Measurements from ENCODE around the gene SSU72. TPM values are rescaled to one million over a fixed set of nuclear protein-coding genes. Genes with fewer than 3 reads are reported as not detected.

The SSU72 gene
- polyA plus RNA-seq, 1 of the 3 experiments (the other 2 are of a cell fraction), result 104 TPM

DNA sequence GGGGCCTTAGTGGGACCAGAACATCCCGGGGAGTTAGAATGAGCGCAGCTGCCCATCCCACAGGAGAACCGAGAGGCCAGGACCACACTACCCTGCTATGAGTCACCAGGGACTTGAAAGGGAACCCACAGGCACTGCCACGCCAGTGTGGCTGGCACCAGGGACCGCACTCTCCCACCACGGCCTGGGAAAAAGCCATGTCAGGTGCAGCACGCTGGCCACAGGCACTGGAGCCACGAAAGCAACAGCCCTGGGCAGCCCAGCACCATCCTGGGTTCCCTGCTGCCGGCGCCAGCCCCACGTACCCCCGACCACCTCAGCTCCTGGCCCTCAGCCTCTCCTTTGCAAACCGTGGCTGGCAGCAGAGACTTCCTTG lies 20.1 kb downstream of the SSU72 start:
- Histone ChIP-seq H3K4me1 (ENCODE audit: control insufficient read depth in 1 of 2, insufficient read depth in 2 of 2, low read depth in 1 of 2, low read length in 1 of 2) (peaks cover 0 to 5% of the 10 kb centered on the region in 2 experiments; a peak in 1 of 4 replicates), H3K36me3 (replicated peaks in 1 of 2; ENCODE audit: control insufficient read depth in 1 of 2, insufficient read depth in 2 of 2, low read length in 1 of 2) (peaks cover 0 to 11% of the 10 kb centered on the region in 2 experiments), H3K79me2 (ENCODE audit: insufficient read depth) (peaks cover 55% of the 10 kb centered on the region), H3K27me3 (ENCODE audit: insufficient read depth) (no peaks in the 10 kb centered on the region), H2AFZ (ENCODE audit: low read depth) (no peak overlapping the region), H3K9ac (no peak overlapping the region), H3K9me3 (no peaks in the 10 kb centered on the region), H3F3A (replicated peaks; ENCODE audit: insufficient read depth) (peaks cover 3% of the 10 kb centered on the region), H3K9me2 (no peaks in the 10 kb centered on the region), H3K27ac (ENCODE audit: low read depth in 2 of 2, low read length in 1 of 2) (no peak overlapping the region), H3K4me2 (no peak overlapping the region), H3K4me3 (ENCODE audit: low read depth in 2 of 2, low read length in 1 of 2) (no peak overlapping the region), H4K20me1 (ENCODE audit: insufficient read depth) (peaks cover 11% of the 10 kb centered on the region; the same call in 1 of the 2 replicates)
- DNase-seq, result no peak
- TF ChIP-seq JUND (IDR thresholded peaks at IDR 0.05) (no peak), FOXJ3 (CRISPR knock-in tag; IDR thresholded peaks at IDR 0.05) (no peak), RCOR1 (IDR thresholded peaks at IDR 0.05; ENCODE audit: low read length) (no peak), NRF1 (IDR thresholded peaks at IDR 0.05; ENCODE audit: low read depth, low read length) (no peak), GABPA (IDR thresholded peaks at IDR 0.05; ENCODE audit: low read depth) (no peak), MEF2A (IDR thresholded peaks at IDR 0.05; ENCODE audit: borderline replicate concordance, low read depth) (no peak), MXI1 (IDR thresholded peaks at IDR 0.05; ENCODE audit: low read depth, low read length) (no peak)
- TF ChIP-seq, protein P1, sequence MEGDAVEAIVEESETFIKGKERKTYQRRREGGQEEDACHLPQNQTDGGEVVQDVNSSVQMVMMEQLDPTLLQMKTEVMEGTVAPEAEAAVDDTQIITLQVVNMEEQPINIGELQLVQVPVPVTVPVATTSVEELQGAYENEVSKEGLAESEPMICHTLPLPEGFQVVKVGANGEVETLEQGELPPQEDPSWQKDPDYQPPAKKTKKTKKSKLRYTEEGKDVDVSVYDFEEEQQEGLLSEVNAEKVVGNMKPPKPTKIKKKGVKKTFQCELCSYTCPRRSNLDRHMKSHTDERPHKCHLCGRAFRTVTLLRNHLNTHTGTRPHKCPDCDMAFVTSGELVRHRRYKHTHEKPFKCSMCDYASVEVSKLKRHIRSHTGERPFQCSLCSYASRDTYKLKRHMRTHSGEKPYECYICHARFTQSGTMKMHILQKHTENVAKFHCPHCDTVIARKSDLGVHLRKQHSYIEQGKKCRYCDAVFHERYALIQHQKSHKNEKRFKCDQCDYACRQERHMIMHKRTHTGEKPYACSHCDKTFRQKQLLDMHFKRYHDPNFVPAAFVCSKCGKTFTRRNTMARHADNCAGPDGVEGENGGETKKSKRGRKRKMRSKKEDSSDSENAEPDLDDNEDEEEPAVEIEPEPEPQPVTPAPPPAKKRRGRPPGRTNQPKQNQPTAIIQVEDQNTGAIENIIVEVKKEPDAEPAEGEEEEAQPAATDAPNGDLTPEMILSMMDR (IDR thresholded peaks at IDR 0.05), result no peak
- TF ChIP-seq, protein P2, sequence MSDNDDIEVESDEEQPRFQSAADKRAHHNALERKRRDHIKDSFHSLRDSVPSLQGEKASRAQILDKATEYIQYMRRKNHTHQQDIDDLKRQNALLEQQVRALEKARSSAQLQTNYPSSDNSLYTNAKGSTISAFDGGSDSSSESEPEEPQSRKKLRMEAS (IDR thresholded peaks at IDR 0.05; ENCODE audit: low read depth), result no peak
- 90% methylated on average over 2 of the region's 13 CpGs for WGBS (ENCODE audit: low lambda C conversion rate)
- POLR2A ChIA-PET, result no interaction called here
- CTCF ChIA-PET, result no interaction called here

DNA sequence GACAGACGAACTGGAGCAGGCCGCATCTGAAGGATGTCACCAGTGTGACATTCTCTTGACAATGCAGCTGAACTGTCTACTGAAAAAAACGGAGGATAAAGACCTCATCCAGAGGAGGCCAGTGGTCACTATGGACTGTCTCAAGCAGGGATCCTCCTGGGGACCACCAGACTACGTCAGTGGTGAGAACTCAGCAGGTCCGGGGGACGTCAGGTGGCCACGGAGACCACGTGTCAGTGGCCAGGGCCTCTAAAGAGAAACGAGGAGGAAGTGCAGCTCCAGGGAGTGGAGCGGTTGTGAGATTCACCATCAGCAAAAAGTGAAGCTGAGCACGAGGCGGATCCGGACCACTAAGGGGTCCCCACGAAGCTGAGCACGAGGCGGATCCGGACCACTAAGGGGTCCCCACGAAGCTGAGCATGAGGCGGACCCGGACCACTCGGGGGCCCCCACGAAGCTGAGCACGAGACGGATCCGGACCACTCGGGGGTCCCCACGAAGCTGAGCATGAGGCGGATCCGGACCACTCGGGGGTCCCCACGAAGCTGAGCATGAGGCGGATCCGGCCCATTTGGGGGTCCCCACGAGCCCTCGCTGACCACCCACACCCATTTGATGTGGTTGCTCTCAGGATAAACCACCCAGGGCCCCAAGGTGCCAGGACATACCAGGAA lies 20.7 kb downstream of the SSU72 start:
- peaks cover 0 to 9% of the 10 kb centered on the region in 2 experiments for H3K36me3 ChIP-seq (replicated peaks in 1 of 2; ENCODE audit: control insufficient read depth in 1 of 2, insufficient read depth in 2 of 2, low read length in 1 of 2)
- no peak overlapping the region for H3K9ac ChIP-seq
- H3K4me2 ChIP-seq, result no peak overlapping the region
- ChIA-PET POLR2A (no interaction called here), CTCF (interaction anchor here (1.4 kb wide), 1 partner anchor 14 kb away, joined by 4 read pairs; no protein-coding TSS in a partner anchor)
- WGBS (ENCODE audit: low lambda C conversion rate), result 96% methylated on average over 34 of the region's 35 CpGs
- DNase-seq, result no peak
- no peaks in the 10 kb centered on the region for H3K9me3 ChIP-seq
- H3K27ac ChIP-seq (ENCODE audit: low read depth in 2 of 2, low read length in 1 of 2), result no peak overlapping the region
- no peaks in the 10 kb centered on the region for H3K9me2 ChIP-seq
- peaks cover 11% of the 10 kb centered on the region; the same call in 1 of the 2 replicates for H4K20me1 ChIP-seq (ENCODE audit: insufficient read depth)
- TF ChIP-seq FOXJ3 (CRISPR knock-in tag; IDR thresholded peaks at IDR 0.05) (no peak), FOSL2 (IDR thresholded peaks at IDR 0.05; ENCODE audit: borderline replicate concordance, low read depth) (no peak), POLR2AphosphoS5 (IDR thresholded peaks at IDR 0.05; ENCODE audit: low read depth, low read length) (no peak), YY1 (IDR thresholded peaks at IDR 0.05; ENCODE audit: low read depth) (no peak), MEF2A (IDR thresholded peaks at IDR 0.05; ENCODE audit: borderline replicate concordance, low read depth) (no peak), SIN3A (IDR thresholded peaks at IDR 0.05; ENCODE audit: borderline replicate concordance, low read depth, low read length) (no peak), ELF1 (IDR thresholded peaks at IDR 0.05) (no peak), RAD21 (IDR thresholded peaks at IDR 0.05; ENCODE audit: low read length) (no peak), RFX5 (IDR thresholded peaks at IDR 0.05; ENCODE audit: low read length) (no peak)
- TF ChIP-seq, protein P3, sequence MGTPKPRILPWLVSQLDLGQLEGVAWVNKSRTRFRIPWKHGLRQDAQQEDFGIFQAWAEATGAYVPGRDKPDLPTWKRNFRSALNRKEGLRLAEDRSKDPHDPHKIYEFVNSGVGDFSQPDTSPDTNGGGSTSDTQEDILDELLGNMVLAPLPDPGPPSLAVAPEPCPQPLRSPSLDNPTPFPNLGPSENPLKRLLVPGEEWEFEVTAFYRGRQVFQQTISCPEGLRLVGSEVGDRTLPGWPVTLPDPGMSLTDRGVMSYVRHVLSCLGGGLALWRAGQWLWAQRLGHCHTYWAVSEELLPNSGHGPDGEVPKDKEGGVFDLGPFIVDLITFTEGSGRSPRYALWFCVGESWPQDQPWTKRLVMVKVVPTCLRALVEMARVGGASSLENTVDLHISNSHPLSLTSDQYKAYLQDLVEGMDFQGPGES (IDR thresholded peaks at IDR 0.05; ENCODE audit: low read depth, low read length), result no peak
- TF ChIP-seq, protein P4, sequence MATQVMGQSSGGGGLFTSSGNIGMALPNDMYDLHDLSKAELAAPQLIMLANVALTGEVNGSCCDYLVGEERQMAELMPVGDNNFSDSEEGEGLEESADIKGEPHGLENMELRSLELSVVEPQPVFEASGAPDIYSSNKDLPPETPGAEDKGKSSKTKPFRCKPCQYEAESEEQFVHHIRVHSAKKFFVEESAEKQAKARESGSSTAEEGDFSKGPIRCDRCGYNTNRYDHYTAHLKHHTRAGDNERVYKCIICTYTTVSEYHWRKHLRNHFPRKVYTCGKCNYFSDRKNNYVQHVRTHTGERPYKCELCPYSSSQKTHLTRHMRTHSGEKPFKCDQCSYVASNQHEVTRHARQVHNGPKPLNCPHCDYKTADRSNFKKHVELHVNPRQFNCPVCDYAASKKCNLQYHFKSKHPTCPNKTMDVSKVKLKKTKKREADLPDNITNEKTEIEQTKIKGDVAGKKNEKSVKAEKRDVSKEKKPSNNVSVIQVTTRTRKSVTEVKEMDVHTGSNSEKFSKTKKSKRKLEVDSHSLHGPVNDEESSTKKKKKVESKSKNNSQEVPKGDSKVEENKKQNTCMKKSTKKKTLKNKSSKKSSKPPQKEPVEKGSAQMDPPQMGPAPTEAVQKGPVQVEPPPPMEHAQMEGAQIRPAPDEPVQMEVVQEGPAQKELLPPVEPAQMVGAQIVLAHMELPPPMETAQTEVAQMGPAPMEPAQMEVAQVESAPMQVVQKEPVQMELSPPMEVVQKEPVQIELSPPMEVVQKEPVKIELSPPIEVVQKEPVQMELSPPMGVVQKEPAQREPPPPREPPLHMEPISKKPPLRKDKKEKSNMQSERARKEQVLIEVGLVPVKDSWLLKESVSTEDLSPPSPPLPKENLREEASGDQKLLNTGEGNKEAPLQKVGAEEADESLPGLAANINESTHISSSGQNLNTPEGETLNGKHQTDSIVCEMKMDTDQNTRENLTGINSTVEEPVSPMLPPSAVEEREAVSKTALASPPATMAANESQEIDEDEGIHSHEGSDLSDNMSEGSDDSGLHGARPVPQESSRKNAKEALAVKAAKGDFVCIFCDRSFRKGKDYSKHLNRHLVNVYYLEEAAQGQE (IDR thresholded peaks at IDR 0.05; ENCODE audit: low read depth, low read length), result no peak
- H2AFZ ChIP-seq (ENCODE audit: low read depth), result no peak overlapping the region
- peaks cover 61% of the 10 kb centered on the region for H3K79me2 ChIP-seq (ENCODE audit: insufficient read depth)
- no peak overlapping the region for H3K4me3 ChIP-seq (ENCODE audit: low read depth in 2 of 2, low read length in 1 of 2)
- H3K4me1 ChIP-seq (ENCODE audit: control insufficient read depth in 1 of 2, insufficient read depth in 2 of 2, low read depth in 1 of 2, low read length in 1 of 2), result peaks cover 0 to 5% of the 10 kb centered on the region in 2 experiments; a peak in 1 of 4 replicates
- H3K27me3 ChIP-seq (ENCODE audit: insufficient read depth), result no peaks in the 10 kb centered on the region
- H3F3A ChIP-seq (replicated peaks; ENCODE audit: insufficient read depth), result peaks cover 3% of the 10 kb centered on the region

All from SK-N-SH (cell line).